GM19395 (cell line): ENCODE results near the gene EMC9.
A peak's percentile ranks its signal among the peaks of the same experiment; 100 is the strongest.

Experiments used
- ATAC-seq: cut with Tn5 transposase; IDR thresholded peaks from one replicate; pipeline ENCODE4 v1.9.1; 2021; ENCODE audit warnings: mild to moderate bottlenecking, moderate library complexity; ENCODE audit not compliant: unreplicated experiment

Gene EMC9

GRCh38 chr14:24149302-24149969, 8.0 kb upstream of the EMC9 start:
- ATAC-seq, result no peak

DNA sequence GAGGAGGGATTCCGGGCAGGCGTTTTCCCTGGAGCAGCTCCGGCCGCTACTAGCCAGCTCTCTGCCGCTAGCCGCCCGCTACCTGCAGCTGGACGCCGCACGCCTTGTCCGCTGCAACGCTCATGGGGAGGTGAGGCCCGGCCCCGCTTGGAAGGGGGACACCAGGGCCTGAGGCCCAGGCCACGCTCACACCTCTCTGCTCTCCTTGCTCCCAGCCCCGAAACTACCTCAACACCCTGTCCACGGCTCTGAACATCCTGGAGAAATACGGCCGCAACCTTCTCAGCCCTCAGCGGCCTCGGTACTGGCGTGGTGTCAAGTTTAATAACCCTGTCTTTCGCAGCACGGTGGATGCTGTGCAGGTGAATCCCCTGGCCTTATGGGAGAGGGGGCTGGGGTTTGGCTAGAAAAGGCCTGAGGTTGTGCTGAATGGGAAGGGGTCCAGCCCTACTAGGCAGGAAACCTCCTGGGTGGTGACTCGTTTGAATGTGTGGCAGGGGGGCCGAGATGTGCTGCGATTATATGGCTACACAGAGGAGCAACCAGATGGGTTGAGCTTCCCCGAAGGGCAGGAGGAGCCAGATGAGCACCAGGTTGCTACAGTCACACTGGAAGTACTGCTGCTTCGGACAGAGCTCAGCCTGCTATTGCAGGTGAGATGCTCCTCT, 6.5 kb upstream of the EMC9 start:
- no peak for ATAC-seq

DNA sequence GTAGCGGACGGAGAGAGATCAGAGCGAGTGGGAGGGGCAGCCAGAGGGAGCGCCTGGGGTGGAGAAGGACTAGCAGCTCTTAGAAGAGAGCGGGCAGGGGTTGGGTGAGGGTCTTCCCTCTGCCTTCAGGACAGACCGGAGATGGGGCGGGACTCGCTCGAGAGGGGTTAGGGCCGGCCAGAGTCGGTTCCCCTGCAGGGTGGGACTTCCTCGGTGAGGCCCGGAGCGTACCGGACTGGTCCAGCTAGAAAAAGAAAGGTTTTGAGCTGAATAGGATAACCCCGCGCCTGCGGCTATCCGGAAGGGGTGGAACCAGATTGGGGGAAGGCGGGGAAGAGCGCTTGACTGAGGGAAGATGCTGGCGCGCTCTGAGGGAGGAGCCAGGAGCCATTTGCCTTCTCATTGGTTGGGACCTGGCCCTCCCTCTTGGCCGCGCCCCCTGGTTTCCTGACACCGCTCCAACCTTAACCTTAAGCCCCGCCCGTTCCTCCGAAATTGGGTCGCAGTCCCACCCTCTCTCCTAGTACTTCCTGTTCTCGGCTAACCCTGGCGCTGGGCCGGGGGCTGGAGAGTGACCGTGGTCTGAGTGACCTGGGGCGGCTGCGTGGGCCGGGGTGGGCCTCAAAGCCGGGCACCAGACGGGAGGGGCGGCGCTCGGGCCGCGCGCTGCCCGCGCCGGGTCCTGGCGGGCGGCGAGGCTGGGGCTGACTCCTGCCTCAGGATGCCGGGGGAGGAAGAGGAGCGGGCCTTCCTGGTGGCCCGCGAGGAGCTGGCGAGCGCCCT, 5.8 kb upstream of the EMC9 start, which contains the start of gene RNF31:
Gene RNF31, plus strand, starts transcription at position 521 of the 783 bp plus-strand sequence. Its CDS starts 201 bp downstream, at position 722.
- peak; percentile 85 for ATAC-seq

DNA sequence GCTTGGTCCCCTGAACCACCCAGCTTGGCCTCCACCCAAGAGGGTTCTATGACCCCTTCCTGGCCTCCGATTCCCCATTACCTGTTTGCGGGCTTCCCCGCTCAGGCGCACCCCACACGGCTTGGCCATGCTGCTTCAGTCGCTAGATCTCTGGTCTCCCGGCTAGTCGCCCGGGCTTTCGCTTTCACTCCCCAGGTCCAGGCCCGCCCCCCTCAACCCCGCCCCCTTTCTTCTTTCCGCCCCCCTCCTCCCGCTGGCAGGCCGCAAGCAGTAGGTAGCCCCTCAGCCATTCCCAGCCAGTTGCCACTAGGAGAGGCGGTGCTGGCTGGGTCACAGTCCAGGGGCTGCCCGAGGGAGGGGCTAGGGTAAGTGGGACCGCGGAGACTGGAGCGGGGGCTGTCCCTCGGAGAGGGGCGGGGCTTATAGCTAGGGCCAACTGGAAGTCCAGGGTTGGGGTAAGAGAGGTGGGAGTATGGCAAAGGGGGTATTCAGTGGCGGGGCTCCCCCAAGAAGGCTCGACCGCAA, 5.1 kb upstream of the EMC9 start, which contains the start of gene PSME2:
Gene PSME2, minus strand, starts transcription at position 158 of the 525 bp plus-strand sequence. Its CDS starts 29 bp downstream, at position 129.
- peak; percentile 59 for ATAC-seq

DNA sequence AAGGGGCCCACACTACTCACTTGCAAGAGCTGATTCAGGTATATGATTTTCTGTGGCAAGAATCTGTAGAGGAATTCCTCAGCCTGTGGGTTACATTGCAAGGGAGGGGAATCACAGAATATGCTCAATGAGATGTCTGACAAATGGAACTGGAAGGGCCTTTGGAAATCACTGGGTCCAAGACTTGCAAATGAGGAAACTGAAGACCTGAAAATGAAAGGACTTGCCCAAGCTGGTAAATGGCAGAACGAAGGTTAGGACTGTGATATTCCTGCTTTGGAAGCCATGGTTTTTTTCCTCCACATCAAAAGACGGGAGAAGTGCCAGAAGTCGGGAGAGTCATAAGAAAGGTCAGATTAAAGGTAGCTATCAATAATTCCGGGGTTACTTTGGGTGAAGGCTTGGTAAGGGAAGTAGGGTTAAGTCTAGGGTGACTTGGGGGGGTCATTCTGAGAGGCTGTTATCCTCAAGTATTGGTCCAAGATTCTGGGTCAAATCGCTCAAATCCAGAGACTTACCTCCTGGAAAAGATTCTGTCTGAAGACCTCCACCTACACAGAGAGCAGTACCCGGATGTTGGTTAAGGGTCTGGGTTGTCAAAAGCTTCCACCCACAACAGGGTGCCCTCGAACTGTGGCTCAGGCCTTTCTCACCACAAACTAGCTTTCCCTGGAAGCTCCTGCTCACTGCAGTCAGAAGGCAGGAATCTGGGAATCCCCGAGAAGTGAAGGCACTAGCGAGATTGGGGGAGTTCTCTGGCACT, 4.5 kb upstream of the EMC9 start:
- no peak for ATAC-seq

GRCh38 chr14:24145219-24145618, 3.8 kb upstream of the EMC9 start:
- no peak for ATAC-seq

GRCh38 chr14:24144451-24144850, 3.1 kb upstream of the EMC9 start:
- ATAC-seq, result no peak

DNA sequence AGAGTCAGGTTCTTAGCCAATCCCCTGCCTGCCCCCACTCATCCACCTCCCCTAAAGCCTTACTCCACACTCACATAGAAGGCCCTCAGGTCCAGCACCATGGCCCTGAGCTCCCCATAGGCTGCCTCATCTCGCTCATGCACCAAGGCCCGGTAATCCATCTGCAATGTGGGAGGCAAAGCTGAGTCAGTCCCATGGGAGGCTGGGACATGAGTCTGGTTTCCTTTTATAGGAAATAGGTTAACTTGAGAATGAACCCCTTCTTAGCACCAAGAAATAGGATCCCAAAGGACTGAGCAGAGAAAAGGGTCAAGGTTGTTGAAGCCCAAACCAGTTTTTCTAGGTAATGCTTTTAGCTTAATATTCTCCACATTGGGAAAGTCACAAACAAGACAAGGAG, 2.1 kb upstream of the EMC9 start:
- ATAC-seq, result no peak

DNA sequence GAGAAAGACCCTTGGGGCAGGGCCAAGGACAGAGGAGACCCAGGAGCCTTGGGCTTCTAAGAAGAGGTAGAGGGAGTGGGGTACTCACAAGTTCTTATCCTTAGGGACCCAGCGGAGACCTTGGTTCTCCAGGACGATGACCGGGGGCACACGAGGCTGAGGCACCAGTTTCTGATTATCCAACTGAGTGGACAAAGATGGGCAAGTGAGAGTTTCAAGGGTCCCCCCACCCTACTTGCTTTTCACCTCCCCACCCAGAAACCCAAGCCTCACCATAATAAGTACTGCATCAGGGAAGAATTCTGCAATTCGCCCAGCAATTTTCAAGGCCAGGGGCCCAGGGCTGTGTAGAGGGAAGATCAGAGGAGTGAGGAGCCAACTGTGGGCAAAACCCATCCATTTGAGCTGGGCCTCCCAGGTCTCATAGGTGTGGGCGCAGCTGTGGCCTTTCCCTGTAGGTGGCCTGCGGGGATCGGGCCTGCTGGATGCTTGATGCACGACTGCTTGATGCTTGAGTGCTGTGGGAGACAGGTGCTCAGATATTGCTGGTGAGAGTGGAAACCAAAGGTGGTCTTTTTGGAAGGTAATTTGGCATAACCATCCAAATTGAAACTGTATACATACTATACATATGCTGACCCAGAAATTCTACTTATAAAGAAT, 2.0 kb downstream of the EMC9 start:
- ATAC-seq, result no peak

DNA sequence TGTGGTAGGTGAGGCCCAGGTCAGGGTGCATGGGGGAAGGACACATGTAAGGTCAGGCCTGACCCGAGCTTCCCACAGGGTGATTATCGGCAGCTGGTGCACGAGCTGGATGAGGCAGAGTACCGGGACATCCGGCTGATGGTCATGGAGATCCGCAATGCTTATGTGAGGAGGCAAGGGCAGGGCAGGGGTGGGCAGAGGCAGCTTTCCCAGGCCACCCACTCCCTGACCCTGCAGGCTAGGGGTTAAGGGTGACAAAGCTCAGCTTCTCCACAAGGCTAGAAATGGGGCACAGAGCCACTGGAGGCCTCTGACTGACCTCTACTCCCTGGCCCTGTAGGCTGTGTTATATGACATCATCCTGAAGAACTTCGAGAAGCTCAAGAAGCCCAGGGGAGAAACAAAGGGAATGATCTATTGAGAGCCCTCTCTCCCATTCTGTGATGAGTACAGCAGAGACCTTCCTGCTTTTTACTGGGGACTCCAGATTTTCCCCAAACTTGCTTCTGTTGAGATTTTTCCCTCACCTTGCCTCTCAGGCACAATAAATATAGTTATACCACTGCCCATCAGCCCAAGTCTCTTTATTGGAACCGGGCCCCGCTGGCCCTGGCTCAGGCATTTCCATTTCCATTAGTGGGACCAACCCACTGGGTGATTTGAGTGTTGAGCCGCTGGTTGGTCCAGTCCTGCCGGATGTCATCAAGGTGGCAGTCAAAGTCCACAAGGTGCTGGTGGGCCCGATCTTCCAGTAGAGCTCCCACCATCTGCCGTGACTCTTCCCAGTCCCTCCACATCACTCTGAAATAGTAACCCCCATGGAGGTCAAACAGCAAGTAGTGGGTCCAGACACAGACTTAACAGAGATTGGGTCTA, 2.8 kb downstream of the EMC9 start:
- no peak for ATAC-seq

GRCh38 chr14:24137529-24138395, 3.6 kb downstream of the EMC9 start:
- ATAC-seq, result no peak

DNA sequence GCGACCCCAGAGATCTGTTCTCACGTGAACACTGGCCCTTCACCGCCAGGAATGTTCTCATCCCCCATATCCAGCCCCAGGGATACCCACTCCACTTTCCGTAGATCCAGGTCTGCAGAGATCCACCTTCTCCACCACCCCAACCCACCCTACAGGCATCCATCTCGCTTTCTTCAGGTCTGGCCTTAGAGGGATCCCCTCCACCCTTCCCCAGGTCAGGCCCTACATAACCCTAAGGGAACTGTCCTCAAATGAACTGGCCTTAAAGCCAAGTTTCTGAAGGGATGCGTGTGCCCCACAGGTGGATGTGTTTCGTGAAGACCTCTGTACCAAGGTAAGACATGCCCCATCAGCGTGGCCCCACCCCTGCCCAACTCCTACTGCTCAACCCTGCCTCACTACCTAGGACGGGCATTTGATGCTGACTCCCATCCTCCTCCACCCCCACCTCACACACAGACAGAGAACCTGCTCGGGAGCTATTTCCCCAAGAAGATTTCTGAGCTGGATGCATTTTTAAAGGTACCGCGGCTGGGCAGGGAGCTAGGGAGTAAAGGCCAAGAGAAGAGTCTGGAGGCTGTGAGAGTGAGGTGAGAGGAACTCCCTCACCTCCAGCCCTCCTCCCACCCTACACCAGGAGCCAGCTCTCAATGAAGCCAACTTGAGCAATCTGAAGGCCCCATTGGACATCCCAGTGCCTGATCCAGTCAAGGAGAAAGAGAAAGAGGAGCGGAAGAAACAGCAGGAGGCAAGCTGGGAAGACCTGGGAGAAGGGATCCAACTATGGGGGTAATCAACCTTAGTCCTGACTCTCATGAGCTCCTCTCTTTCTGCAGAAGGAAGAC, 4.5 kb downstream of the EMC9 start:
- no peak for ATAC-seq

DNA sequence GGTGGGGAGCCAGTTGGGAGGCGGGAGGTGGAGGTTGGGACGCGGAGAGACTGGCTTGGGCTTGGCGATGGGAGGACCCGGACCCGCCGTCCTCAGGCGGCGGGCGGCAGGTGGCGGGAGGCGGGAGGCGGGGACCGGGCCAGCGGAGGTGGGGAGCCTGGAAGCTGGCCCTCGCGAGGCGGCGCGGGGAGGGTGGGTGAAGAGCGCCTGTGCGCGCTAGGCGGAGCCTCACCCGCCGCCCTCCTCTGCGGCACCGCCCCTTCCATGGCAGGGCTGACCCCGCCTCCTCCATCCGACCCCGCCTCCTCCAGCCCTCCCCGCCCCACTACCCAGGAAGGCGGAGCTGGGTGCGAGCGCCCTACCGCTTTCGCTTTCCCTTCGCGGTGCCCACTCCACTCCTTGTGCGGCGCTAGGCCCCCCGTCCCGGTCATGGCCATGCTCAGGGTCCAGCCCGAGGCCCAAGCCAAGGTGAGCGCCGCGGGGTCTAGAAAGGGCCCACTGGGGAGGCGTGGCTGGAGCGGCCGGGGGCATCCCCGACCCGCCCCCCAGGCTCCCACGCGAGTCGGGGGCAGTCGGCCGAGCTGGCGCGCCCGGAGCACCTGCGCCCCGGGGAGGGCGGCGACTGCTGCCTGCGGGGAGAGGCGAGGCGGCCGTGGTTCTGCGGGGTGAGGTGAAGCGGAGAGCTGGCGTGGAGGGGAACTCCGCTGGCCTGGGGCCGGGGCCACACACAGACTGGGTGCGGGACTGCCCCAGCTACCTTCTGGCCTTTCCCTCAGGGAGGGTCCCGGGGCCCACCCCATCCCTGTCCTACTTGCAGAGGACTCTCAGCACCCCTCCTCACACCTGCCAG, 5.3 kb downstream of the EMC9 start, which contains the start of gene PSME1:
Gene PSME1, plus strand, starts transcription at position 361 of the 850 bp plus-strand sequence. Its CDS starts 69 bp downstream, at position 430.
- ATAC-seq, result peak; percentile 75

DNA sequence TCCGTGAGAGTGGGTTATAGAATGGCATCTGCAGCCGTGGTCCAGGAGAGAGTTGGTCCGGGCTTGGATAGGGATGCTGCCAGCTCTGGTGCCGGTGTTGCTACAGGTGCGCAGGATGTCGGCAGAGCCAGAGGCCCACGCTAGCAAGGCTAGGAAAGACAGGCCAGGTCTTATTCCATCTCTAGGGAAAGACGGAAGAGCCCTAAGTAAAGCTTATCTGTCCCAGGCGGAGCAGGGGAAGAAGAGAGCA, 5.9 kb downstream of the EMC9 start:
- peak; percentile 9 for ATAC-seq

GRCh38 chr14:24133735-24134134, 7.7 kb downstream of the EMC9 start:
- ATAC-seq, result no peak

DNA sequence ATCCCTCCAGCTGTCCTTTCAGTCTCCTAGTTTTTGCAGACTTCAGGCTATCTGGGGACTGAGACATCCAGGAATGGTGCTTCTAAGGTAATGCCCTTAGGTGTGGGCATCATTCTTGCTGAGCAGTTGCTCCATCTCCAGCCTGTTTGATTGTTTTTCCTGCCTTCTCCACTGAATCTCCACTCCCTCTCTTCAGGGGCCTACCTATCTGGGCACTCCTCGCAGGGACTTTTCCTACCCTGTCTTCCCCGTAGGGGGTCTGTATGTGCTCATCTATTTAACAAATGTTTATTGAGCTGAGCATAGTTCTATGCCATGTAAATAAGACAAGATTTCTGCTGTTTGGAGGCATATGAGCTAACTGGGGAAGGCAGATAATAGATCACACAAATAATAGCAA, 8.4 kb downstream of the EMC9 start:
- no peak for ATAC-seq
